Lower leg skin (tissue), 3 donors: ENCODE data around the gene UHMK1.

Source experiments
- CTCF ChIP-seq, 3 donors: fragments of 450-650 bp; IDR thresholded peaks; one replicate each; pipeline ENCODE4 v1.5.1; 2016; ENCODE audit warnings: antibody characterized with exemption in 3 of 3, mild to moderate bottlenecking in 3 of 3, moderate library complexity in 2 of 3
- POLR2A ChIP-seq, 2 donors: fragments of 450-650 bp; IDR thresholded peaks; one replicate each; pipeline ENCODE4 v1.6.1; 2016 to 2017; ENCODE audit warnings: antibody characterized with exemption in 2 of 2, mild to moderate bottlenecking in 1 of 2, moderate library complexity in 1 of 2

DNA sequence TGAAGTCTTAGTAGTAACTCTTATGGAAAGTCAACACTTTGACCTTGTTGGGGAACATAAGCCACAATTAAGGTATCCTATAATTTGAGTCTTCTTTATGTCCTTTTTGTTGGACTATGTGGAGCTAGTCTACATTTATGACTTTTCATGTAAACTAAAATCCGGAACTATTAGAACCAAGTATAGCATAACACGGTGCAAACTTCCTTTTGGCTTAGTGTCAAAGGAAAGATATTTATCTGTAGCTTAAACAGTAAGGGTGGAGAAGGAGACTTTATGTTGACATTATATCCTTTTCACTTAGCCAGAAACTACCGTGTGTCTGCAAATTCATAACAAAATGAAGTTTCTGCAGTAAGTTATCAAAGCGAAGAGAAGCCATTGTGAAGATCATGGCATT is 71.2 kb downstream of the UHMK1 start:
- no peak for TF ChIP-seq CTCF (IDR thresholded peaks at IDR 0.05)
- TF ChIP-seq POLR2A (IDR thresholded peaks at IDR 0.05), result no peak
